Neuronal stem cell (in vitro differentiated cells): ENCODE measurements around the gene TM2D1.

ENCODE experiments used
- DNase-seq: peaks from one replicate; pipeline ENCODE4 v3.0.0-alpha.2; 2013; ENCODE audit warnings: low spot score
- H2AFZ ChIP-seq: one replicate; pipeline ENCODE4 v1.6.1; 2013; ENCODE audit warnings: mild to moderate bottlenecking, low read length, inconsistent platforms
- H2AK5ac ChIP-seq: 2 replicates; pipeline ENCODE4 v1.6.1; 2013; ENCODE audit warnings: low read depth, mild to moderate bottlenecking, inconsistent platforms, low read length, moderate library complexity, mixed read lengths
- H2BK120ac ChIP-seq: 2 replicates; pipeline ENCODE4 v1.6.1; 2013; ENCODE audit warnings: low read depth, mild to moderate bottlenecking, inconsistent platforms, low read length, moderate library complexity, mixed read lengths
- H2BK12ac ChIP-seq: one replicate; pipeline ENCODE4 v1.6.1; 2013; ENCODE audit warnings: low read length, inconsistent platforms
- H2BK15ac ChIP-seq: 2 replicates; pipeline ENCODE4 v1.6.1; 2013; ENCODE audit warnings: mild to moderate bottlenecking, low read length, inconsistent platforms, mixed read lengths
- H2BK5ac ChIP-seq: one replicate; pipeline ENCODE4 v1.6.1; 2013; ENCODE audit warnings: inconsistent platforms, mild to moderate bottlenecking, low read length, moderate library complexity
- H3K14ac ChIP-seq: one replicate; pipeline ENCODE4 v1.6.1; 2013; ENCODE audit warnings: low read length, inconsistent platforms
- H3K18ac ChIP-seq: 2 replicates; pipeline ENCODE4 v1.6.1; 2013; ENCODE audit warnings: low read length, inconsistent platforms
- H3K23ac ChIP-seq: 2 replicates; pipeline ENCODE4 v1.6.1; 2013; ENCODE audit warnings: low read depth, mild to moderate bottlenecking, mixed read lengths, low read length, inconsistent platforms; ENCODE audit not compliant: poor library complexity
- H3K27ac ChIP-seq: replicated peaks from 3 replicates; pipeline ENCODE4 v1.5.1; 2013; ENCODE audit warnings: low read length, inconsistent platforms
- H3K27me3 ChIP-seq, 3 experiments: 2 replicates each; pipeline ENCODE4 v1.6.1; 2013; ENCODE audit warnings: low read length in 3 of 3, mild to moderate bottlenecking in 2 of 3, inconsistent platforms in 1 of 3, low read depth in 1 of 3, mixed read lengths in 1 of 3, moderate library complexity in 1 of 3; ENCODE audit not compliant: control insufficient read depth in 3 of 3, insufficient read depth in 3 of 3
- H3K36me3 ChIP-seq, 2 donors: replicated peaks in 1 of 2; 2 replicates each; pipeline ENCODE4 v1.6.1; 2013; ENCODE audit warnings: low read length in 2 of 2; ENCODE audit not compliant: control insufficient read depth in 2 of 2, insufficient read depth in 2 of 2
- H3K4ac ChIP-seq: 2 replicates; pipeline ENCODE4 v1.6.1; 2013; ENCODE audit warnings: inconsistent platforms, mild to moderate bottlenecking, low read length, moderate library complexity
- H3K4me1 ChIP-seq, 2 donors: 1 replicate in 1 of 2; 2 replicates in 1 of 2; pipeline ENCODE4 v1.6.1; 2013; ENCODE audit warnings: low read length in 2 of 2, low read depth in 1 of 2; ENCODE audit not compliant: control insufficient read depth in 2 of 2, insufficient read depth in 1 of 2
- H3K4me2 ChIP-seq: one replicate; pipeline ENCODE4 v1.6.1; 2013; ENCODE audit warnings: mild to moderate bottlenecking, low read length, inconsistent platforms; ENCODE audit not compliant: insufficient read depth, poor library complexity, severe bottlenecking
- H3K4me3 ChIP-seq, 2 donors: 2 replicates each; pipeline ENCODE4 v1.5.1; 2013; ENCODE audit warnings: low read length in 2 of 2, mild to moderate bottlenecking in 2 of 2, inconsistent platforms in 1 of 2, moderate library complexity in 1 of 2
- H3K79me1 ChIP-seq: one replicate; pipeline ENCODE4 v1.6.1; 2013; ENCODE audit warnings: low read depth, mild to moderate bottlenecking, inconsistent platforms, low read length, moderate library complexity
- H3K9ac ChIP-seq: one replicate; pipeline ENCODE4 v1.6.1; 2013; ENCODE audit warnings: mild to moderate bottlenecking, low read depth, low read length, inconsistent platforms; ENCODE audit not compliant: poor library complexity
- H3K9me3 ChIP-seq, 2 donors: replicated peaks in 1 of 2; 2 replicates each; pipeline versions ENCODE3 to v1.6.1; 2013; ENCODE audit warnings: low read length in 2 of 2, mild to moderate bottlenecking in 2 of 2, inconsistent platforms in 1 of 2, low read depth in 1 of 2, mixed read lengths in 1 of 2, moderate library complexity in 1 of 2; ENCODE audit not compliant: control insufficient read depth in 2 of 2, insufficient read depth in 1 of 2
- H4K8ac ChIP-seq: one replicate; pipeline ENCODE4 v1.6.1; 2013; ENCODE audit warnings: low read depth, mild to moderate bottlenecking, inconsistent platforms, low read length, moderate library complexity
- H4K91ac ChIP-seq: one replicate; pipeline ENCODE4 v1.6.1; 2013; ENCODE audit warnings: low read length, low read depth, mild to moderate bottlenecking, inconsistent platforms; ENCODE audit not compliant: poor library complexity
- WGBS, 2 donors: extraction: QIAGEN DNeasy Blood & Tissue Kit; methylation state at CpG; one replicate each; pipeline ENCODE4 v1.1.7; 2013; ENCODE audit warnings: missing lambda C conversion rate in 2 of 2, mixed read lengths in 1 of 2; ENCODE audit not compliant: insufficient read length in 2 of 2, insufficient replicate concordance in 1 of 2; ENCODE audit errors: extremely low coverage in 2 of 2; 5-methylcytosine and 5-hydroxymethylcytosine counted together

Gene TM2D1

GRCh38 chr1:61674221-61674620 is 50.7 kb downstream of the TM2D1 start:
- Histone ChIP-seq H3K18ac (no peak overlapping the region), H3K36me3 (no peaks in the 10 kb centered on the region), H3K9ac (no peak overlapping the region), H2AK5ac (no peak overlapping the region), H2BK15ac (no peak overlapping the region), H3K14ac (no peak overlapping the region), H3K27me3 (no peaks in the 10 kb centered on the region), H4K8ac (no peak overlapping the region), H3K4me1 (no peaks in the 10 kb centered on the region), H2BK120ac (no peak overlapping the region), H3K4me3 (no peak overlapping the region), H2BK12ac (no peak overlapping the region), H3K79me1 (no peaks in the 10 kb centered on the region), H4K91ac (no peak overlapping the region), H3K4me2 (no peak overlapping the region), H2BK5ac (no peak overlapping the region), H3K4ac (no peak overlapping the region), H3K9me3 (no peaks in the 10 kb centered on the region), H3K23ac (no peak overlapping the region), H2AFZ (no peak overlapping the region), H3K27ac (no peak overlapping the region)
- no CpG with 5 or more reads among the region's 3 CpGs for WGBS, 2 donors
- DNase-seq, result no peak

- no peaks in the 10 kb centered on the region for H3K36me3 ChIP-seq
- H4K91ac ChIP-seq, result no peak overlapping the region
- no peak overlapping the region for H3K18ac ChIP-seq
- H3K4me3 ChIP-seq, result no peak overlapping the region
- no peak overlapping the region for H3K4me2 ChIP-seq
- no peak overlapping the region for H3K4ac ChIP-seq
- H3K9ac ChIP-seq, result no peak overlapping the region
- no peak overlapping the region for H2BK5ac ChIP-seq
- H3K23ac ChIP-seq, result no peak overlapping the region
- no CpG with 5 or more reads among the region's 4 CpGs for WGBS, 2 donors
- no peaks in the 10 kb centered on the region for H3K27me3 ChIP-seq
- H2BK15ac ChIP-seq, result no peak overlapping the region
- no peak overlapping the region for H2AFZ ChIP-seq
- no peak overlapping the region for H3K27ac ChIP-seq
- no peak for DNase-seq
- no peaks in the 10 kb centered on the region for H3K9me3 ChIP-seq
- H3K79me1 ChIP-seq, result no peaks in the 10 kb centered on the region
- H2BK12ac ChIP-seq, result no peak overlapping the region
- H4K8ac ChIP-seq, result no peak overlapping the region
- H3K14ac ChIP-seq, result no peak overlapping the region
- H3K4me1 ChIP-seq, result no peaks in the 10 kb centered on the region
- H2BK120ac ChIP-seq, result no peak overlapping the region
- no peak overlapping the region for H2AK5ac ChIP-seq
Measured at GRCh38 chr1:61672376-61672775, 52.6 kb downstream of the TM2D1 start.

GRCh38 chr1:61670445-61670844 is 54.5 kb downstream of the TM2D1 start:
- Histone ChIP-seq H3K18ac (no peak overlapping the region), H2BK5ac (no peak overlapping the region), H3K4ac (no peak overlapping the region), H3K27me3 (no peaks in the 10 kb centered on the region), H2AFZ (no peak overlapping the region), H3K14ac (no peak overlapping the region), H3K36me3 (no peaks in the 10 kb centered on the region), H3K27ac (no peak overlapping the region), H2BK120ac (no peak overlapping the region), H3K23ac (no peak overlapping the region), H2AK5ac (no peak overlapping the region), H2BK15ac (no peak overlapping the region), H2BK12ac (no peak overlapping the region), H3K9me3 (no peaks in the 10 kb centered on the region), H3K9ac (no peak overlapping the region), H3K4me1 (no peaks in the 10 kb centered on the region), H4K91ac (no peak overlapping the region), H3K79me1 (no peaks in the 10 kb centered on the region), H3K4me2 (no peak overlapping the region), H4K8ac (no peak overlapping the region), H3K4me3 (no peak overlapping the region)
- no peak for DNase-seq
- WGBS, 2 donors, result no CpG with 5 or more reads among the region's 2 CpGs

- no CpG with 5 or more reads among the region's 4 CpGs for WGBS, 2 donors
Measured at GRCh38 chr1:61670016-61670415, 54.9 kb downstream of the TM2D1 start.

More at GRCh38 chr1:61670016-61670415, 54.9 kb downstream of the TM2D1 start:
- no peak overlapping the region for H3K9ac ChIP-seq
- H3K27me3 ChIP-seq, result no peaks in the 10 kb centered on the region
- H2BK5ac ChIP-seq, result no peak overlapping the region
- no peak overlapping the region for H4K8ac ChIP-seq
- H2BK12ac ChIP-seq, result no peak overlapping the region
- H3K14ac ChIP-seq, result no peak overlapping the region
- H2AK5ac ChIP-seq, result no peak overlapping the region
- no peak for DNase-seq
- H3K4me3 ChIP-seq, result no peak overlapping the region
- no peak overlapping the region for H3K27ac ChIP-seq
- no peak overlapping the region for H3K4ac ChIP-seq
- H3K18ac ChIP-seq, result no peak overlapping the region
- no peak overlapping the region for H2BK15ac ChIP-seq
- H2AFZ ChIP-seq, result no peak overlapping the region
- no peaks in the 10 kb centered on the region for H3K4me1 ChIP-seq
- no peak overlapping the region for H2BK120ac ChIP-seq
- no peaks in the 10 kb centered on the region for H3K36me3 ChIP-seq
- H3K23ac ChIP-seq, result no peak overlapping the region
- H3K4me2 ChIP-seq, result no peak overlapping the region
- H4K91ac ChIP-seq, result no peak overlapping the region
- no peaks in the 10 kb centered on the region for H3K9me3 ChIP-seq
- H3K79me1 ChIP-seq, result no peaks in the 10 kb centered on the region
